PC-3 (cell line): ENCODE results near the gene KCNH6. TPM values are rescaled to one million over a fixed set of nuclear protein-coding genes. Genes with fewer than 3 reads are reported as not detected.

Source experiments
- ATAC-seq: fragments of 200-7000 bp; cut with Tn5 transposase; 2 replicates; pipeline ENCODE4 v1.9.1; 2020; ENCODE audit warnings: mild to moderate bottlenecking, moderate library complexity
- BruUV-seq: library from RNA; stranded (reverse); fragments of 400-500 nt; replicated peaks from 2 replicates; lab custom pipeline; 2021; lab: Mats Ljungman, UMichigan
- CTCF ChIA-PET: fragments of 300-600 bp; sonication (Branson Sonifier 250); formaldehyde crosslinking; loops from one replicate; lab custom pipeline; 2022; ENCODE audit warnings: antibody characterized with exemption; lab: Charles Lee
- POLR2A ChIA-PET: fragments of 300-600 bp; sonication (Branson Sonifier 250); formaldehyde crosslinking; loops from one replicate; lab custom pipeline; 2022; ENCODE audit warnings: antibody characterized with exemption; ENCODE audit not compliant: unreplicated experiment; lab: Charles Lee
- DNase-seq: peaks from one replicate; pipeline ENCODE4 v3.0.0-alpha.2; 2015
- H2AFZ ChIP-seq: fragments of 300-600 bp; sonication (generic); 2 replicates; pipeline ENCODE4 v1.6.0; 2016; ENCODE audit warnings: antibody characterized with exemption, low read length
- H3F3A ChIP-seq: fragments of 300-600 bp; sonication (generic); one replicate; pipeline ENCODE4 v1.6.0; 2017; ENCODE audit warnings: antibody characterized with exemption, low read length, control low read depth, mild to moderate bottlenecking; ENCODE audit not compliant: unreplicated experiment
- H3K27ac ChIP-seq: fragments of 300-600 bp; sonication (generic); 2 replicates; pipeline ENCODE4 v1.5.1; 2016; ENCODE audit warnings: mild to moderate bottlenecking, low read length
- H3K27me3 ChIP-seq: fragments of 300-600 bp; sonication (generic); 2 replicates; pipeline ENCODE4 v1.6.1; 2016; ENCODE audit warnings: low read length, mixed read lengths
- H3K36me3 ChIP-seq: fragments of 300-600 bp; sonication (generic); 2 replicates; pipeline ENCODE4 v1.6.1; 2016; ENCODE audit warnings: low read depth, mixed run types, low read length, mixed read lengths
- H3K4me1 ChIP-seq: fragments of 300-600 bp; sonication (generic); 2 replicates; pipeline ENCODE4 v1.5.1; 2016; ENCODE audit warnings: low read length; ENCODE audit not compliant: insufficient read depth
- H3K4me2 ChIP-seq: fragments of 300-600 bp; sonication (generic); 2 replicates; pipeline ENCODE4 v1.6.0; 2016; ENCODE audit warnings: low read length
- H3K4me3 ChIP-seq: fragments of 300-600 bp; sonication (generic); 2 replicates; pipeline ENCODE4 v1.5.1; 2016; ENCODE audit warnings: mild to moderate bottlenecking, low read length, mixed read lengths
- H3K79me2 ChIP-seq: fragments of 300-600 bp; sonication (generic); 2 replicates; pipeline ENCODE4 v1.6.1; 2017; ENCODE audit warnings: low read length, mixed read lengths
- H3K9ac ChIP-seq: fragments of 300-600 bp; sonication (generic); 2 replicates; pipeline ENCODE4 v1.6.0; 2016; ENCODE audit warnings: mild to moderate bottlenecking, low read length
- H3K9me2 ChIP-seq: fragments of 300-600 bp; sonication (generic); replicated peaks from 2 replicates; pipeline ENCODE4 v1.6.1; 2016; ENCODE audit warnings: mixed run types, low read length, mixed read lengths
- H3K9me3 ChIP-seq: fragments of 300-600 bp; sonication (generic); 2 replicates; pipeline ENCODE4 v1.6.1; 2016; ENCODE audit warnings: low read length, mixed read lengths
- H4K20me1 ChIP-seq: fragments of 300-600 bp; sonication (generic); 2 replicates; pipeline ENCODE4 v1.6.1; 2016; ENCODE audit warnings: low read length, mixed read lengths
- EZH2 ChIP-seq: fragments of 300-600 bp; sonication (generic); IDR thresholded peaks from one replicate; pipeline ENCODE4 v1.6.1; 2017; ENCODE audit warnings: antibody characterized with exemption, mild to moderate bottlenecking, low read length; ENCODE audit not compliant: unreplicated experiment
- EZH2phosphoT487 ChIP-seq: fragments of 300-600 bp; sonication (generic); IDR thresholded peaks from 2 replicates; pipeline ENCODE4 v1.6.1; 2018; ENCODE audit warnings: mild to moderate bottlenecking, antibody characterized with exemption, low read length, borderline replicate concordance
- intact Hi-C: fragments of 100-400 bp; cut with micrococcal nuclease; formaldehyde crosslinking; loops from 2 replicates; pipeline ENCODE4 v1.9.0; 2023
- total RNA-seq: library from RNA; depleted of rRNA; stranded (reverse); fragments of >200 nt; gene quantifications from 2 replicates; pipeline ENCODE4 v1.2.3, GENCODE V29; 2014
- TF ChIP-seq, protein P1 (sequence below): fragments of 300-600 bp; sonication (generic); conservative IDR thresholded peaks from 2 replicates; pipeline ENCODE4 v1.5.1; 2017; ENCODE audit warnings: antibody characterized with exemption, low read depth, mild to moderate bottlenecking, low read length

Gene KCNH6
- total RNA-seq, 1 experiment from 2014 or later: not detected

DNA sequence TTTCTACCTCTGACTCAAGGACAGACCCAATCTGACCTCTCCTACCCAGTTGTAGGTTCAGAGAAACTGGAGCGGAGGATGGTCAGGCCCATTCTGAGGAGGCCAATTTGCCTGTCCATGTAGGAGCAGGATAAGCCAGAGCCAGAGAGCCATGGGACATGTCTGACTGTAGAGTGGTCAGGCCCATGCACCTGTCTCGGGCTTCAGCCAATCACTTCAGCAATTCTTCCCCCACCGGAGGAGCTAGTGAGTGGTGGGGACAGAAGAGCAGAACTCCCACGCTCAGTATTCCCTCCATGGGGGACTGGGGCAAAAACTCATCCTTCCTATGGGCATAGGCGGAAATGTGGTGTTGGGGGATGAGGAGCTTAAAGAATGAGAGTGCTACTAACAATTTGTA lies 41.4 kb downstream of the KCNH6 start:
- Histone ChIP-seq H2AFZ (no peak overlapping the region), H3K9me2 (no peaks in the 10 kb centered on the region), H3K4me1 (no peaks in the 10 kb centered on the region), H3K9me3 (no peaks in the 10 kb centered on the region), H3K9ac (no peak overlapping the region), H4K20me1 (peaks cover 18% of the 10 kb centered on the region; the same call in 1 of the 2 replicates), H3F3A (no peaks in the 10 kb centered on the region), H3K27me3 (no peaks in the 10 kb centered on the region), H3K36me3 (no peaks in the 10 kb centered on the region), H3K4me2 (no peak overlapping the region), H3K4me3 (no peak overlapping the region), H3K79me2 (peaks cover 91% of the 10 kb centered on the region), H3K27ac (no peak overlapping the region)
- ChIA-PET POLR2A (no interaction called here), CTCF (no interaction called here)
- TF ChIP-seq, protein P1, sequence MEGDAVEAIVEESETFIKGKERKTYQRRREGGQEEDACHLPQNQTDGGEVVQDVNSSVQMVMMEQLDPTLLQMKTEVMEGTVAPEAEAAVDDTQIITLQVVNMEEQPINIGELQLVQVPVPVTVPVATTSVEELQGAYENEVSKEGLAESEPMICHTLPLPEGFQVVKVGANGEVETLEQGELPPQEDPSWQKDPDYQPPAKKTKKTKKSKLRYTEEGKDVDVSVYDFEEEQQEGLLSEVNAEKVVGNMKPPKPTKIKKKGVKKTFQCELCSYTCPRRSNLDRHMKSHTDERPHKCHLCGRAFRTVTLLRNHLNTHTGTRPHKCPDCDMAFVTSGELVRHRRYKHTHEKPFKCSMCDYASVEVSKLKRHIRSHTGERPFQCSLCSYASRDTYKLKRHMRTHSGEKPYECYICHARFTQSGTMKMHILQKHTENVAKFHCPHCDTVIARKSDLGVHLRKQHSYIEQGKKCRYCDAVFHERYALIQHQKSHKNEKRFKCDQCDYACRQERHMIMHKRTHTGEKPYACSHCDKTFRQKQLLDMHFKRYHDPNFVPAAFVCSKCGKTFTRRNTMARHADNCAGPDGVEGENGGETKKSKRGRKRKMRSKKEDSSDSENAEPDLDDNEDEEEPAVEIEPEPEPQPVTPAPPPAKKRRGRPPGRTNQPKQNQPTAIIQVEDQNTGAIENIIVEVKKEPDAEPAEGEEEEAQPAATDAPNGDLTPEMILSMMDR: no peak
- no peak for TF ChIP-seq EZH2
- TF ChIP-seq EZH2phosphoT487: no peak
- DNase-seq (no peak), ATAC-seq (no peak)
- no TSS peak for BruUV-seq
- intact Hi-C loops: no loop called here

DNA sequence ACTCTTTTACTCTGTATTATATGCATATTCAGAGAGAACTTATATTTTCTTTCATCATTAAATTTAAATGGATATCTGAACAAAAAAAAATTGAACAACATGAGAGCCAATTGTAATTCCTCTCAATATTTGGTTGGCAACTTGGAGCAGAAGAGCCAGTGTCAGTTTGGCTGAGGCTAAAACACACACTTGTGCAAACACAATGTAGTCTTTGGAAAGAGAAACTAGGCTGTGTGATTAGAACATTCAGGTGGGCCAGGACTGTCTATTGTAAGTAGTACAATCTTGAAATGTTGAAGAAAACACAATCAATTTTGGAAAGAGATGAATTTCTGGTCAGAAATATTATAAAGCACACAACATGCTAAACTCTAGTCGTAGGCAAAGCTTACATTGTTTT lies 44.1 kb downstream of the KCNH6 start:
- H3K9ac ChIP-seq: no peak overlapping the region
- peaks cover 8% of the 10 kb centered on the region for H3K4me1 ChIP-seq
- H3K36me3 ChIP-seq: 0 out of 2 replicates have a peak, but pooled peaks cover 2% of the 10 kb centered on the region
- CTCF ChIA-PET: no interaction called here
- no peak for ATAC-seq
- TF ChIP-seq EZH2phosphoT487: no peak
- no peak for TF ChIP-seq EZH2
- TF ChIP-seq, protein P1: no peak
- no peaks in the 10 kb centered on the region for H3K9me2 ChIP-seq
- H3K9me3 ChIP-seq: no peaks in the 10 kb centered on the region
- no peak overlapping the region for H2AFZ ChIP-seq
- DNase-seq: no peak
- no peaks in the 10 kb centered on the region for H3K27me3 ChIP-seq
- intact Hi-C loops: no loop called here
- BruUV-seq: no TSS peak
- H4K20me1 ChIP-seq: peaks cover 21% of the 10 kb centered on the region; the same call in 1 of the 2 replicates
- no peak overlapping the region for H3K4me2 ChIP-seq
- no peak overlapping the region for H3K4me3 ChIP-seq
- no peaks in the 10 kb centered on the region for H3F3A ChIP-seq
- peaks cover 91% of the 10 kb centered on the region for H3K79me2 ChIP-seq
- POLR2A ChIA-PET: no interaction called here
- H3K27ac ChIP-seq: no peak overlapping the region

DNA sequence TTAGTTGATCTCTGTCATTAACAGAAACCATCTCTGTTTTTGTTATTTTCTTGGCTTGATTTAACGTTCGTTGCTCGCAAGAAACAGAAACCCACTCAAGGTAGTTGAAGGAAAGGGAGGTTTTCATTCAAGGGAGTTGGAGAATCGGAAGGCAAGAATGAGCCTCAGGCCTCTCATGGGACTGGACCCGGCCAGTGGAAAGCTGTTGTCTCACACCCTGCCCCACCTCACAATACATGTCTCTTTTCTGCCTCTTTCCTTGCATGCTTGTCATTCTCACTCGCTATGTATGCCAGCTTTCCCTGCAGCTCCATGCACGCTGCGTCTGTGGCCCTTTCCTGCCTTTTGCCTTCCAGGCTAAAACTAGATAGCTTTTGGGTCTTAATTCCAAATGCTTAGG lies 45.4 kb downstream of the KCNH6 start:
- Histone ChIP-seq H3K36me3 (0 out of 2 replicates have a peak, but pooled peaks cover 2% of the 10 kb centered on the region), H3K4me1 (peaks cover 8% of the 10 kb centered on the region), H3K4me3 (no peak overlapping the region), H3F3A (no peaks in the 10 kb centered on the region), H3K9ac (no peak overlapping the region), H3K27me3 (no peaks in the 10 kb centered on the region), H3K79me2 (peaks cover 94% of the 10 kb centered on the region), H3K9me3 (no peaks in the 10 kb centered on the region), H4K20me1 (peaks cover 22% of the 10 kb centered on the region; the same call in 1 of the 2 replicates), H3K27ac (no peak overlapping the region), H3K4me2 (no peak overlapping the region), H2AFZ (no peak overlapping the region), H3K9me2 (no peaks in the 10 kb centered on the region)
- ChIA-PET CTCF (no interaction called here), POLR2A (no interaction called here)
- no peak for ATAC-seq
- intact Hi-C loops: no loop called here
- BruUV-seq: no TSS peak
- TF ChIP-seq, protein P1: no peak
- no peak for TF ChIP-seq EZH2
- TF ChIP-seq EZH2phosphoT487: no peak
- no peak for DNase-seq
